ENCODE data around the gene MAFF. TPM values are rescaled to one million over a fixed set of nuclear protein-coding genes. Genes with fewer than 3 reads are reported as not detected.

Gene MAFF
- polyA plus RNA-seq, 1 donor from 2014 or later: 2.1 TPM

DNA sequence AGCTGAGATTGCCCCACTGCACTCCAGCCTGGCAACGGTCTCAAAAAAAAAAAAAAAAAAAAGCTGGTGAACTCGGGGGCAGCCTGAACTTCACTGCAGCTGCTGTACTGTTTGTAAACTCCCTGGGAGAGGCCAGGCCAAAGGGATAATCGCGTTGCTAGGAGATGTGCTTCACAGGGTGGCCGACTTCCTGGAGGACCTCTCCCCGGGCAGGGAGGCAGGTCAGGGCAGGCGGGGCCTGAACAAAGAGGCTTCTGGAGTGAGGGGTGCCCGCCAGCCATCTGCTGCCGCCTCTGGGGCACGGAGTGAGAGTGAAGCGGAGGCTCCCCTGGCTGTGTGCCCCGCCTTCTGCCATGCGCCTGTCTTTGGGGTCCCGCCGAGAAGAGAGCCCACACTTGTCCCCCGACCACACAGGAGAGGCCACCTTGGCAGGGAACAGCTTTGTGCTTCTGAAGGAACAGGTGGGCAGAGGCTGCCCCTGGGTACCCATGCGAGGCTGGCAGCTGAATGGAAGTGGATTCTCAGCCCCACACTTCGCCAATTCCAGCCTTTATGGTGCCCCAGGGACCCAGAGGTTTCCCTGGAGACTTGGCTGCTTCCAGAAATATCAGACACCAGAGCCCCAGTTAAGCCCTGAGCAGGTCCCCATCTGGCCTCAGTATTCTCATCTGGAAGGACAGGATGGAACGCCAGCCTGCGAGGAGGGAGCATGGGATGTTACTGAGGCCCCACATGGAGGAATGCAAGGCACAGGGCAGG is 41.4 kb downstream of the MAFF start:
- Histone ChIP-seq H3K9ac (ENCODE audit: low read length) (no peak overlapping the region), H3F3A (ENCODE audit: insufficient read depth, low read length, poor library complexity, severe bottlenecking) (no peaks in the 10 kb centered on the region), H2AFZ (ENCODE audit: low read depth, low read length) (no peak overlapping the region), H3K79me2 (replicated peaks; ENCODE audit: insufficient read depth, low read length) (no peaks in the 10 kb centered on the region), H3K4me3 (ENCODE audit: low read length) (no peak overlapping the region), H3K9me3 (ENCODE audit: low read length) (no peaks in the 10 kb centered on the region), H3K27me3 (ENCODE audit: insufficient read depth, low read depth, low read length) (no peaks in the 10 kb centered on the region), H3K27ac (ENCODE audit: low read length) (no peak overlapping the region), H4K20me1 (ENCODE audit: insufficient read depth) (no peaks in the 10 kb centered on the region), H3K36me3 (ENCODE audit: insufficient read depth, low read length) (no peaks in the 10 kb centered on the region), H3K4me2 (ENCODE audit: low read length) (no peak overlapping the region), H3K9me2 (ENCODE audit: insufficient read depth, low read length) (no peaks in the 10 kb centered on the region)
- TF ChIP-seq EP300 (conservative IDR thresholded peaks at IDR 0.05; ENCODE audit: poor library complexity, severe bottlenecking) (no peak), RAD21 (conservative IDR thresholded peaks at IDR 0.05) (no peak), TAF1 (IDR thresholded peaks at IDR 0.05; ENCODE audit: low read depth) (no peak), CTCF (IDR thresholded peaks at IDR 0.05; ENCODE audit: poor library complexity, severe bottlenecking) (no peak), POLR2AphosphoS5 (IDR thresholded peaks at IDR 0.05) (no peak), EZH2 (IDR thresholded peaks at IDR 0.05; ENCODE audit: borderline replicate concordance, insufficient read depth, low read length, poor library complexity, severe bottlenecking) (no peak), MXI1 (conservative IDR thresholded peaks at IDR 0.05; ENCODE audit: poor library complexity, severe bottlenecking) (no peak), SMC3 (conservative IDR thresholded peaks at IDR 0.05; ENCODE audit: poor library complexity) (no peak)
- TF ChIP-seq, protein P1, sequence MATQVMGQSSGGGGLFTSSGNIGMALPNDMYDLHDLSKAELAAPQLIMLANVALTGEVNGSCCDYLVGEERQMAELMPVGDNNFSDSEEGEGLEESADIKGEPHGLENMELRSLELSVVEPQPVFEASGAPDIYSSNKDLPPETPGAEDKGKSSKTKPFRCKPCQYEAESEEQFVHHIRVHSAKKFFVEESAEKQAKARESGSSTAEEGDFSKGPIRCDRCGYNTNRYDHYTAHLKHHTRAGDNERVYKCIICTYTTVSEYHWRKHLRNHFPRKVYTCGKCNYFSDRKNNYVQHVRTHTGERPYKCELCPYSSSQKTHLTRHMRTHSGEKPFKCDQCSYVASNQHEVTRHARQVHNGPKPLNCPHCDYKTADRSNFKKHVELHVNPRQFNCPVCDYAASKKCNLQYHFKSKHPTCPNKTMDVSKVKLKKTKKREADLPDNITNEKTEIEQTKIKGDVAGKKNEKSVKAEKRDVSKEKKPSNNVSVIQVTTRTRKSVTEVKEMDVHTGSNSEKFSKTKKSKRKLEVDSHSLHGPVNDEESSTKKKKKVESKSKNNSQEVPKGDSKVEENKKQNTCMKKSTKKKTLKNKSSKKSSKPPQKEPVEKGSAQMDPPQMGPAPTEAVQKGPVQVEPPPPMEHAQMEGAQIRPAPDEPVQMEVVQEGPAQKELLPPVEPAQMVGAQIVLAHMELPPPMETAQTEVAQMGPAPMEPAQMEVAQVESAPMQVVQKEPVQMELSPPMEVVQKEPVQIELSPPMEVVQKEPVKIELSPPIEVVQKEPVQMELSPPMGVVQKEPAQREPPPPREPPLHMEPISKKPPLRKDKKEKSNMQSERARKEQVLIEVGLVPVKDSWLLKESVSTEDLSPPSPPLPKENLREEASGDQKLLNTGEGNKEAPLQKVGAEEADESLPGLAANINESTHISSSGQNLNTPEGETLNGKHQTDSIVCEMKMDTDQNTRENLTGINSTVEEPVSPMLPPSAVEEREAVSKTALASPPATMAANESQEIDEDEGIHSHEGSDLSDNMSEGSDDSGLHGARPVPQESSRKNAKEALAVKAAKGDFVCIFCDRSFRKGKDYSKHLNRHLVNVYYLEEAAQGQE (IDR thresholded peaks at IDR 0.05; ENCODE audit: borderline replicate concordance): no peak

DNA sequence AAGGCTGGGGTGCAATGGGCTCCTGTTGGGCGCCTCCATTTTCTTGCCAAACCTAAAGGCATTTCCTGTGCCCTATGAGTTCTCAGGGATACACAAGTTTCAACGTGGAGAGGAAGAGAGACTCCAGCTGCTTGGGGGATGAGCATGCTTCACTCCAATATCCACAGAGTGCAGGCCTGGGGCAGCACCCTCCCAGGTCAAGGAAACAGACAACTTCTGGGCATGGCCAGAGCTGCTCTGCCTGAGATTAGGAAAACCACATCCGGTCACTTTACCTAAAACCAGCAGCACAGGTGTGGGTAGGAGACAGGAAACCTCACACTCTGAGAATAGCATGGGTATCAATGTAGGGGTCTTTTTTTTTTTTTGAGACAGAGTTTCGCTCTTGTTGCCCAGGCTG is 42.3 kb downstream of the MAFF start:
- H3K9me2 ChIP-seq (ENCODE audit: insufficient read depth, low read length): no peaks in the 10 kb centered on the region
- TF ChIP-seq CTCF (IDR thresholded peaks at IDR 0.05; ENCODE audit: poor library complexity, severe bottlenecking): no peak
- no peak for TF ChIP-seq EP300 (conservative IDR thresholded peaks at IDR 0.05; ENCODE audit: poor library complexity, severe bottlenecking)
- no peak for TF ChIP-seq POLR2AphosphoS5 (IDR thresholded peaks at IDR 0.05)
- no peak for TF ChIP-seq SMC3 (conservative IDR thresholded peaks at IDR 0.05; ENCODE audit: poor library complexity)
- TF ChIP-seq, protein P1 (IDR thresholded peaks at IDR 0.05; ENCODE audit: borderline replicate concordance): no peak
- no peak for TF ChIP-seq RAD21 (conservative IDR thresholded peaks at IDR 0.05)
- TF ChIP-seq TAF1 (IDR thresholded peaks at IDR 0.05; ENCODE audit: low read depth): no peak
- no peak for TF ChIP-seq MXI1 (conservative IDR thresholded peaks at IDR 0.05; ENCODE audit: poor library complexity, severe bottlenecking)
- no peak for TF ChIP-seq EZH2 (IDR thresholded peaks at IDR 0.05; ENCODE audit: borderline replicate concordance, insufficient read depth, low read length, poor library complexity, severe bottlenecking)
- H3K27ac ChIP-seq (ENCODE audit: low read length): no peak overlapping the region
- H2AFZ ChIP-seq (ENCODE audit: low read depth, low read length): no peak overlapping the region
- no peak overlapping the region for H3K9ac ChIP-seq (ENCODE audit: low read length)
- no peaks in the 10 kb centered on the region for H3F3A ChIP-seq (ENCODE audit: insufficient read depth, low read length, poor library complexity, severe bottlenecking)
- H3K9me3 ChIP-seq (ENCODE audit: low read length): no peaks in the 10 kb centered on the region
- H4K20me1 ChIP-seq (ENCODE audit: insufficient read depth): no peaks in the 10 kb centered on the region
- no peak overlapping the region for H3K4me2 ChIP-seq (ENCODE audit: low read length)
- no peaks in the 10 kb centered on the region for H3K36me3 ChIP-seq (ENCODE audit: insufficient read depth, low read length)
- no peaks in the 10 kb centered on the region for H3K79me2 ChIP-seq (replicated peaks; ENCODE audit: insufficient read depth, low read length)
- no peak overlapping the region for H3K4me3 ChIP-seq (ENCODE audit: low read length)
- no peaks in the 10 kb centered on the region for H3K27me3 ChIP-seq (ENCODE audit: insufficient read depth, low read depth, low read length)

All from neural cell (in vitro differentiated cells).